NB4 (cell line): Measurements from ENCODE around the gene INHBE.

Experiments
- DNase-seq: peaks from one replicate; pipeline ENCODE4 v3.0.0; 2010; ENCODE audit warnings: low read depth
- H3K4me3 ChIP-seq: one replicate; pipeline ENCODE4 v1.5.1; 2011; ENCODE audit warnings: mild to moderate bottlenecking, low read depth, low read length, moderate library complexity
- MYC ChIP-seq: IDR thresholded peaks from 2 replicates; pipeline ENCODE4 v1.6.1; 2011; ENCODE audit warnings: low read depth, low read length
- POLR2A ChIP-seq: IDR thresholded peaks from 2 replicates; pipeline ENCODE4 v1.6.1; 2011; ENCODE audit warnings: mild to moderate bottlenecking; ENCODE audit not compliant: insufficient read length; ENCODE audit errors: extremely low read depth
- TF ChIP-seq, protein P1 (sequence below): IDR thresholded peaks from one replicate; pipeline ENCODE4 v1.5.1; 2012; ENCODE audit warnings: low read depth, low read length
- TF ChIP-seq, protein P2 (sequence below): IDR thresholded peaks from 2 replicates; pipeline ENCODE4 v1.6.1; 2011; ENCODE audit warnings: low read depth, low read length

The INHBE gene

DNA sequence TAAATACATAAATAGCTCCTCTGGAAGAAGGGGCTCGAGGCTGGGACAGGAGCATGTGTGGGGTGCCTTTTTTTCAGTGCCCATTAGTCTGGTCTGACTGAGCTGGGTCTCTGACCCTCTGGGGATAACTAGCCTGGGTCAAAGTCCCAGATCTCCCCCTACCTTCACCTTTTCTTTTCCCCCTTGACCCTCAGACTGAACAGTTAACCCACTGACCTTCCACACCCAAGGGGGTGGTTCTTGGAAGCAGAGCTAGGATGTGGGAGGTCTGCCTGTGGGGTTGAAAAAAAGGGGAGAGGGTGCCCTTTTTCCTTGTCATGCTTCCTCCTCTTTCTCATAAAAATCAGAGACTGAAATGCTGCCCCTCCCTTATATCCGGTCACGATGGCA lies 3.6 kb downstream of the INHBE start:
- no peak; the same call in 1 of the 2 replicates for TF ChIP-seq MYC
- TF ChIP-seq, protein P1, sequence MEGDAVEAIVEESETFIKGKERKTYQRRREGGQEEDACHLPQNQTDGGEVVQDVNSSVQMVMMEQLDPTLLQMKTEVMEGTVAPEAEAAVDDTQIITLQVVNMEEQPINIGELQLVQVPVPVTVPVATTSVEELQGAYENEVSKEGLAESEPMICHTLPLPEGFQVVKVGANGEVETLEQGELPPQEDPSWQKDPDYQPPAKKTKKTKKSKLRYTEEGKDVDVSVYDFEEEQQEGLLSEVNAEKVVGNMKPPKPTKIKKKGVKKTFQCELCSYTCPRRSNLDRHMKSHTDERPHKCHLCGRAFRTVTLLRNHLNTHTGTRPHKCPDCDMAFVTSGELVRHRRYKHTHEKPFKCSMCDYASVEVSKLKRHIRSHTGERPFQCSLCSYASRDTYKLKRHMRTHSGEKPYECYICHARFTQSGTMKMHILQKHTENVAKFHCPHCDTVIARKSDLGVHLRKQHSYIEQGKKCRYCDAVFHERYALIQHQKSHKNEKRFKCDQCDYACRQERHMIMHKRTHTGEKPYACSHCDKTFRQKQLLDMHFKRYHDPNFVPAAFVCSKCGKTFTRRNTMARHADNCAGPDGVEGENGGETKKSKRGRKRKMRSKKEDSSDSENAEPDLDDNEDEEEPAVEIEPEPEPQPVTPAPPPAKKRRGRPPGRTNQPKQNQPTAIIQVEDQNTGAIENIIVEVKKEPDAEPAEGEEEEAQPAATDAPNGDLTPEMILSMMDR = no peak
- TF ChIP-seq POLR2A = no peak
- TF ChIP-seq, protein P2, sequence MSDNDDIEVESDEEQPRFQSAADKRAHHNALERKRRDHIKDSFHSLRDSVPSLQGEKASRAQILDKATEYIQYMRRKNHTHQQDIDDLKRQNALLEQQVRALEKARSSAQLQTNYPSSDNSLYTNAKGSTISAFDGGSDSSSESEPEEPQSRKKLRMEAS = no peak; the same call in 1 of the 2 replicates
- DNase-seq = no peak
- H3K4me3 ChIP-seq = peak overlapping the region; percentile 76

DNA sequence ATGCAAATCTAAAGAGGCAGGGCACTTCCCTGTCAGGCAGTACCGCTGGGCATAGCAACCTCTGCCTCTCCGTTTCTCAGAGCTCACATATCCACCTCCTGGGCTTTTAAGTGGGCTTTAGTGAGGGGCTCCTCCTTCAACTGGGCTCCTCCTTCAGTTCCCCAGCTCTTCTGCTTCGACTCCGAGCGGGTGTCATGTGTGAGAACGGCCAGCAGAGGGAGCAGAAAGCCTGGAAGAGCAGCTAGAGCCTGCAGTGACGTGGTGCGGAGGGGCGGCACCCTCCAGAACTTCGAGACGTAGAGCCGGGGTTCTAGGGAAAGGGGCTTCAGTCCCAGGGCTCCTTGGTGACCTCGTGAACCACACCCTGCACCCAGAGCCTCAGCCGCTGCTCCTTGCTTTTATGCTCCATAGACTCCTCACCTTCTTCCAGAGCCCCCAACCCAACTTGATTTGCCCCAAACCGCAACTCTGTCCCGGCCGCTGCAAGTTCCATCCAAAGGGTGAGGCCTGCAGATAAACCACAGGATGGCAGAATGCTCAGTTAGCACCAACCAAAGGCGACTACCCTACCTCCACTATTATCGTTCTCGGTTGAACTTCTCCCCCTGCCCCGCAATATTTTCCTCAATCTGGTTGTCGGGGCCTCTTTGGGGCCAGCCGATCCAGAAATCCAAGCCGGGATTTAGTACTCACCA lies 4.1 kb downstream of the INHBE start:
- H3K4me3 ChIP-seq = peak overlapping the region; percentile 76
- DNase-seq = peak; percentile 96
- TF ChIP-seq, protein P2 = peak; percentile 55; the same call in 1 of the 2 replicates
- TF ChIP-seq POLR2A = no peak
- TF ChIP-seq MYC = peak; percentile 16; the same call in 1 of the 2 replicates
- TF ChIP-seq, protein P1 = peak; percentile 79

DNA sequence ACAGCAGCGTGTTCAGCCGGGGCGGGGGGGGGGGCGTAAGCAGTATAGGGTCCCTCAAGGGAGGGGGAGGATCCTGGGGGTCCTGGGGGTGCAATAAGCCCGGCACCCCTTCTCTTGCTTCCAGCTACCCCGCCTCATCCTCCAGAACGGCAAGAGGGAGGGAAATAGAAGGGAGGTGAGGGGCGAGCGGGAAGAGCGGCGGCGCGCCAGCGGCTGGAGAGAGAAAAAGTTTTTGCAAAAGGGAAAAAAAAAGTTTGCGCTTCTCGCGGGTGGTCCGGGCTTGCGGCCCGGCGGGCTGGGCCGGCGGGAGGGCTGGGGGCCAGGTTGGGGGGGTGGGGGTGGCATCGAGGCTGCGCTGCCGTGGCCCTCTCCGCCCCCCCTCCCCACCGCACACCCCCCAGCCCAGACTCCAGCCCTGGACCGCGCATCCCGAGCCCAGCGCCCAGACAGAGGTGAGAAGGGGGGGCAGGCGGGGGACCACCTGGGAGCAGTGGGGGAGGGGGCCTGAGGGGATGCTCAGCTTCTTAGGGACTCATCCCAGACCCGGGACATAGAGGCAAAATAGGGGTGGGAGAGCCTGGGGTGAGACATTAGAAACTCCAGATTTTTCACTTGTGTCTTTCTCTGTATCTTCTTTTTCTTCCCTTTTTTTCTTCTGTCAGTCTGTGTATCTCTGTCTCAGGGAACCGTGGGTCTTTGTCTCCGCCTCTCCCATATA lies 4.8 kb downstream of the INHBE start, which contains the start of gene GLI1:
TSS of gene GLI1 (plus strand) at position 36 of the 718 bp plus-strand sequence. CDS start 3,907 bp downstream, outside the sequence.
- TF ChIP-seq POLR2A = no peak
- TF ChIP-seq, protein P2 = no peak
- TF ChIP-seq MYC = no peak
- TF ChIP-seq, protein P1 = no peak
- peak within 1 kb of the TSS; percentile 76 for H3K4me3 ChIP-seq
- no peak for DNase-seq

DNA sequence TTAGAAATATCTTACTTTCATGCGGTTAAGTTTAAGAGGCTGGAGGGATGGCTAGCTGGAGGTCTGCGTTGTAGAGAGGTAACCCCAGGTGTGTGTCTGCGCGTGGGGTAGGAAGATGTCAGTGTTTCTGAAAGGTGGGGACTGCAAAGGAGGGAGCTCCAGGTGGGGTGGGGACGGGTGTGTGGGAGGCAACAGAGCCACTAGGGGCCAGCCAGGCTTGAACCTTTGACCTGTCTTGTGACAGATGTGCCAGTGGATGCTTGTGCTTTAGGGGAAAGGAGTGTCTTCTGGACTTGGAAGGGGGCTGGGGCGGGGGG lies 5.3 kb downstream of the INHBE start:
- TF ChIP-seq, protein P2 = no peak
- TF ChIP-seq POLR2A = no peak
- TF ChIP-seq MYC = no peak
- DNase-seq = no peak
- H3K4me3 ChIP-seq = no peak overlapping the region

DNA sequence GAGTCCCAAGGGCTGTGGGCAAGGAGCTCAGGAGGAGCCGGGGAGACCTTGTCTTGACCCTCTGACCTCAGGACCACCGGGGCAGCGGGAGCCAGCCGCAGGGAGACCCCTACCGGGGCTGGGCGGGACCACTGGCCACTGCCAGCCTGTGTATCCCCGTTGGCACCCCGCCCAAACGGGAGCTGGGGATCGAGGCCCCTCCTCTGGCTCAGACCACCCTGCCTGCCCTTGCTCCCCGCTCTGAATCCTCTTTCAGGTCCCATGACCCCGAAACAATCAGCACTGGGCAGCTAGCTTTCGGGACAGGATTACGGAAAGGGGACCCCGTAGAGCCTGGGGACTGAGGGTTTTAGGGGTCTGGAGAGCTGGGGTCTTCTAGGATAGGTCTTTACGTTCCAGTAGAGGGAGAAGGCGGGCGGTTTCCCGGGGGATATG lies 5.8 kb downstream of the INHBE start:
- H3K4me3 ChIP-seq = no peak overlapping the region
- DNase-seq = no peak
- TF ChIP-seq POLR2A (no peak), MYC (no peak)
- TF ChIP-seq, protein P2 = no peak

DNA sequence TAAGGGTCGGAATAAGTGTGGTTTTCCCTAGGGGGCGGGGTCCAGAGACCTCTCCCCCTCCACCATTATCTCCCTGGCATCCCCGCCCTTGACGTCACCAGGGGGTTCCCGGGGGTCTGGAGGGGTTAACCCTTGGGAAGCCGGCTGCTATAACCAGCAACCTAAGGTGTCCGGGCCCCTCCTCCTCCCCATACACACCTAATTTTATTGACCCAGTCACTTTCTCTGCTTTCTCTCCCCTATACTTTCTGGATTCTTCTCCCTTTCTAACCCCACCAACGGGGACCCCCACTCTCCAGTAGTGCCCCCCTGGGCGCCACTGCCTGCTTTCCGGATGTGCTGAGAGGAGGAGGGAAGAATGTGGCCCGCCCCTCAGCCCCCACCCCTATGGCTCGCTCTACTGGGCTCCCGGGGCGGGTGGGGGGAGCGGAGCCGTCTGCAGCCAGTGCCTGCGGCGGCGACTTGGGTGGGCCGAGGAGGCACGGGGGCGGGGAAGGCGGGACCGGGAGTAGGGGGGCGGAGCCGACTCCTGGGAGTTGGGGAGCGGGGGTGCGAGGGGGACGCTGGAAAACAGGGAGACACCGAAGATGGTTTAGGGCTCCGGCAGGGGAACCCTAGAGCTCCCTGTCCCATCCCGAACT lies 6.3 kb downstream of the INHBE start:
- H3K4me3 ChIP-seq = peak overlapping the region; percentile 44
- TF ChIP-seq MYC (no peak), POLR2A (no peak)
- TF ChIP-seq, protein P1 = no peak
- TF ChIP-seq, protein P2 = no peak
- DNase-seq = peak; percentile 42
